Aorta (tissue), 5 donors: ENCODE data around the gene TMEM178B. TPM values are rescaled to one million over a fixed set of nuclear protein-coding genes. Genes with fewer than 3 reads are reported as not detected.

ENCODE experiments used
- ATAC-seq: fragments of 200-7000 bp; cut with Tn5 transposase; one replicate; pipeline ENCODE4 v1.9.1; 2022; ENCODE audit warnings: moderate library complexity; ENCODE audit not compliant: low FRiP score
- DNase-seq, 2 donors: peaks; one replicate each; pipeline ENCODE4 v3.0.0-alpha.2; 2020
- H3K27ac ChIP-seq, 2 donors: one replicate each; pipeline ENCODE4 v1.5.1; 2013; ENCODE audit warnings: low read length in 2 of 2, mild to moderate bottlenecking in 2 of 2, moderate library complexity in 2 of 2, control low read depth in 1 of 2, inconsistent platforms in 1 of 2, low read depth in 1 of 2
- H3K27me3 ChIP-seq, 2 donors: one replicate each; pipeline ENCODE4 v1.6.1; 2013; ENCODE audit warnings: control low read depth in 1 of 2, low read length in 1 of 2, mild to moderate bottlenecking in 1 of 2, moderate library complexity in 1 of 2; ENCODE audit not compliant: insufficient read depth in 2 of 2, control insufficient read depth in 1 of 2
- H3K36me3 ChIP-seq, 2 donors: one replicate each; pipeline ENCODE4 v1.6.1; 2013; ENCODE audit warnings: control low read depth in 1 of 2, low read length in 1 of 2, mild to moderate bottlenecking in 1 of 2; ENCODE audit not compliant: insufficient read depth in 2 of 2, control insufficient read depth in 1 of 2
- H3K4me1 ChIP-seq, 2 donors: one replicate each; pipeline ENCODE4 v1.6.1; 2013; ENCODE audit warnings: low read length in 2 of 2, control low read depth in 1 of 2, mild to moderate bottlenecking in 1 of 2, moderate library complexity in 1 of 2; ENCODE audit not compliant: insufficient read depth in 2 of 2, control insufficient read depth in 1 of 2
- H3K4me3 ChIP-seq, 2 donors: one replicate each; pipeline ENCODE4 v1.5.1; 2013; ENCODE audit warnings: low read length in 2 of 2, control low read depth in 1 of 2, mild to moderate bottlenecking in 1 of 2
- H3K9me3 ChIP-seq: one replicate; pipeline ENCODE4 v1.6.1; 2013; ENCODE audit warnings: mild to moderate bottlenecking, low read length; ENCODE audit not compliant: control insufficient read depth
- whole genome bisulfite sequencing, 2 donors: extraction: QIAGEN DNeasy Blood & Tissue Kit; methylation state at CpG; one replicate each; pipeline ENCODE4 v1.1.7; 2013; 5-methylcytosine and 5-hydroxymethylcytosine counted together
- intact Hi-C, 2 donors: fragments of 100-400 bp; cut with DNase I; formaldehyde crosslinking; loops; one replicate each; pipeline versions ENCODE4 v1.14.2 to v1.15.0; 2022
- polyA plus RNA-seq, 2 donors: library from polyadenylated mRNA; stranded (reverse); fragments of 200-250 nt; gene quantifications; one replicate each; pipeline ENCODE4 v1.2.3, GENCODE V29; 2013
- total RNA-seq, 2 donors: library from RNA; stranded (reverse); fragmentation: NEBNext Ultra II Directional; extraction: Animal tissue kit (Norgen Biotek cat#: 25700); gene quantifications; one replicate each; pipeline ENCODE4 v1.2.1, GENCODE V29; 2021
- donor health status: healthy with polysubstance abuse.
- donor health status: Bipolar disorder and iron deficiency.
- donor health status: DM: no; HTN: no; CAD: no.
- donor health status: DM: no; HTN: no; CAD: no.
- donor health status: DM: yes; HTN: yes; CAD: no.

Gene TMEM178B
- total and polyA plus RNA-seq, 4 donors: 0.05 to 0.42 (median 0.19) TPM

GRCh38 chr7:141225916-141226618 is 152.2 kb downstream of the TMEM178B start:
- H3K4me3 ChIP-seq: no peak overlapping the region
- intact Hi-C loops: no loop called here
- ATAC-seq (no peak), DNase-seq (no peak)
- no peaks in the 10 kb centered on the region for H3K36me3 ChIP-seq
- H3K4me1 ChIP-seq: no peaks in the 10 kb centered on the region
- H3K27me3 ChIP-seq: no peaks in the 10 kb centered on the region
- H3K9me3 ChIP-seq: no peaks in the 10 kb centered on the region
- 77 to 80% methylated on average over 8 of the region's 8 CpGs for WGBS, 2 donors
- no peak overlapping the region for H3K27ac ChIP-seq

- intact Hi-C loops: no loop called here
- no peak for DNase-seq
- Histone ChIP-seq H3K9me3 (no peaks in the 10 kb centered on the region), H3K27me3 (no peaks in the 10 kb centered on the region), H3K4me1 (no peaks in the 10 kb centered on the region), H3K4me3 (no peak overlapping the region), H3K36me3 (no peaks in the 10 kb centered on the region), H3K27ac (no peak overlapping the region)
- WGBS, 2 donors: 68 to 69% methylated on average over 4 of the region's 4 CpGs
- no peak for ATAC-seq
Measured at GRCh38 chr7:141227454-141227853, 153.6 kb downstream of the TMEM178B start.

GRCh38 chr7:141228482-141228881 is 154.6 kb downstream of the TMEM178B start:
- Histone ChIP-seq H3K27ac (no peak overlapping the region), H3K27me3 (no peaks in the 10 kb centered on the region), H3K4me3 (no peak overlapping the region), H3K9me3 (peaks cover 2% of the 10 kb centered on the region), H3K4me1 (no peaks in the 10 kb centered on the region), H3K36me3 (no peaks in the 10 kb centered on the region)
- intact Hi-C loops: no loop called here
- DNase-seq (no peak), ATAC-seq (no peak)
- 80 to 81% methylated on average over 5 of the region's 5 CpGs for WGBS, 2 donors

GRCh38 chr7:141231018-141231792 is 157.3 kb downstream of the TMEM178B start:
- intact Hi-C loops: no loop called here
- Histone ChIP-seq H3K9me3 (peaks cover 2% of the 10 kb centered on the region), H3K27me3 (no peaks in the 10 kb centered on the region), H3K4me3 (no peak overlapping the region), H3K36me3 (no peaks in the 10 kb centered on the region), H3K4me1 (no peaks in the 10 kb centered on the region), H3K27ac (no peak overlapping the region)
- 19 to 29% methylated on average over 5 of the region's 5 CpGs for WGBS, 2 donors
- ATAC-seq (no peak), DNase-seq (no peak)

GRCh38 chr7:141232286-141233051 is 158.6 kb downstream of the TMEM178B start:
- Histone ChIP-seq H3K36me3 (no peaks in the 10 kb centered on the region), H3K27ac (no peak overlapping the region), H3K9me3 (peaks cover 2% of the 10 kb centered on the region), H3K4me1 (no peaks in the 10 kb centered on the region), H3K27me3 (no peaks in the 10 kb centered on the region), H3K4me3 (no peak overlapping the region)
- 71 to 73% methylated on average over 4 of the region's 4 CpGs for WGBS, 2 donors
- ATAC-seq (no peak), DNase-seq (no peak)
- intact Hi-C loops: no loop called here

- ATAC-seq: no peak
- no peaks in the 10 kb centered on the region for H3K36me3 ChIP-seq
- peaks cover 2% of the 10 kb centered on the region for H3K9me3 ChIP-seq
- 76 to 82% methylated on average over 8 of the region's 8 CpGs for WGBS, 2 donors
- no peak for DNase-seq
- no peak overlapping the region for H3K27ac ChIP-seq
- no peaks in the 10 kb centered on the region for H3K27me3 ChIP-seq
- H3K4me1 ChIP-seq: no peaks in the 10 kb centered on the region
- H3K4me3 ChIP-seq: no peak overlapping the region
- intact Hi-C loops: no loop called here
Measured at GRCh38 chr7:141234335-141235105, 160.7 kb downstream of the TMEM178B start.

- Histone ChIP-seq H3K4me3 (no peak overlapping the region), H3K27me3 (no peaks in the 10 kb centered on the region), H3K36me3 (no peaks in the 10 kb centered on the region), H3K9me3 (peaks cover 2% of the 10 kb centered on the region), H3K27ac (no peak overlapping the region), H3K4me1 (no peaks in the 10 kb centered on the region)
- DNase-seq: no peak
- intact Hi-C loops: no loop called here
- WGBS, 2 donors: 70 to 78% methylated on average over 4 of the region's 4 CpGs
- no peak for ATAC-seq
Measured at GRCh38 chr7:141235656-141236055, 161.8 kb downstream of the TMEM178B start.

GRCh38 chr7:141238596-141239243 is 164.9 kb downstream of the TMEM178B start:
- no peak overlapping the region for H3K27ac ChIP-seq
- intact Hi-C loops: no loop called here
- H3K27me3 ChIP-seq: no peaks in the 10 kb centered on the region
- no peaks in the 10 kb centered on the region for H3K36me3 ChIP-seq
- no peak overlapping the region for H3K4me3 ChIP-seq
- DNase-seq: no peak
- H3K9me3 ChIP-seq: no peaks in the 10 kb centered on the region
- WGBS, 2 donors: 50% methylated on average over 10 of the region's 10 CpGs
- no peaks in the 10 kb centered on the region for H3K4me1 ChIP-seq
- no peak for ATAC-seq
